ENCODE measurements around the gene BCL2L12. TPM values are rescaled to one million over a fixed set of nuclear protein-coding genes. Genes with fewer than 3 reads are reported as not detected.
A peak's percentile ranks its signal among the peaks of the same experiment; 100 is the strongest.

BCL2L12 gene
- total and polyA plus RNA-seq, 2 of the 13 experiments (the other 11 are each of a cell fraction or from before 2014, with no cell fraction given) = 26.8 to 40.8 TPM

GRCh38 chr19:49672131-49672919 is 6.6 kb downstream of the BCL2L12 start (continued):
- no peak for TF ChIP-seq PRPF4 (IDR thresholded peaks at IDR 0.05; ENCODE audit: low read depth, low read length, poor library complexity, severe bottlenecking)
- TF ChIP-seq RCOR2 (CRISPR knock-in tag; IDR thresholded peaks at IDR 0.05) = no peak
- TF ChIP-seq HMGXB3 (CRISPR knock-in tag; IDR thresholded peaks at IDR 0.05; ENCODE audit: borderline replicate concordance) = 0 out of 2 replicates have a peak, but pooled peaks have one; percentile 17
- TF ChIP-seq RBAK (CRISPR knock-in tag; IDR thresholded peaks at IDR 0.05) = no peak
- TF ChIP-seq FOXA1 (IDR thresholded peaks at IDR 0.05) = no peak
- TF ChIP-seq FOXA1 (CRISPR knock-in tag; IDR thresholded peaks at IDR 0.05) = peak; percentile 6; the same call in 1 of the 2 replicates
- no peak for TF ChIP-seq GRHL1 (CRISPR knock-in tag; conservative IDR thresholded peaks at IDR 0.05)
- TF ChIP-seq NR2F6 (IDR thresholded peaks at IDR 0.05) = no peak
- TF ChIP-seq NR2F6 (CRISPR knock-in tag; IDR thresholded peaks at IDR 0.05) = peak; percentile 46; the same call in 1 of the 2 replicates
- TF ChIP-seq SPEN (CRISPR knock-in tag; IDR thresholded peaks at IDR 0.05; ENCODE audit: low read depth) = peak; percentile 62; the same call in 1 of the 2 replicates
- TF ChIP-seq SNAPC5 (CRISPR knock-in tag; IDR thresholded peaks at IDR 0.05; ENCODE audit: borderline replicate concordance) = no peak
- TF ChIP-seq PLSCR1 (CRISPR knock-in tag; IDR thresholded peaks at IDR 0.05; ENCODE audit: borderline replicate concordance) = no peak
- no peak for TF ChIP-seq ZFP1 (CRISPR knock-in tag; IDR thresholded peaks at IDR 0.05)
- peak; percentile 82; the same call in 1 of the 2 replicates for TF ChIP-seq NR0B2 (CRISPR knock-in tag; IDR thresholded peaks at IDR 0.05)
- TF ChIP-seq ZBTB49 (CRISPR knock-in tag; IDR thresholded peaks at IDR 0.05; ENCODE audit: borderline replicate concordance) = no peak
- TF ChIP-seq GMEB1 (CRISPR knock-in tag; IDR thresholded peaks at IDR 0.05; ENCODE audit: borderline replicate concordance) = peak; percentile 70
- TF ChIP-seq YEATS2 (CRISPR knock-in tag; IDR thresholded peaks at IDR 0.05; ENCODE audit: borderline replicate concordance) = peak; percentile 56; the same call in 1 of the 2 replicates

Measured in HepG2 (cell line).